Measurements from ENCODE around the gene SCT.

Gene SCT

GRCh38 chr11:581342-581741, 45.6 kb downstream of the SCT start:
- no peak for DNase-seq

GRCh38 chr11:579830-580601, 47.0 kb downstream of the SCT start:
- no peak for DNase-seq

GRCh38 chr11:578276-579035, 48.5 kb downstream of the SCT start:
- DNase-seq = no peak

- DNase-seq = no peak
Observed at GRCh38 chr11:577611-577894, 49.4 kb downstream of the SCT start.

GRCh38 chr11:576811-577610, 50.0 kb downstream of the SCT start:
- DNase-seq = no peak

Measured in activated CD4-positive, alpha-beta T cell treated with anti-CD3 and anti-CD28 coated beads, Interleukin-2, amount 50 U/mL, for 4 hours (primary cell).